Measurements from ENCODE around the gene ACVR1. TPM values are rescaled to one million over a fixed set of nuclear protein-coding genes. Genes with fewer than 3 reads are reported as not detected.

The ACVR1 gene
- total and polyA plus RNA-seq, 9 of the 15 experiments (the other 6 are each of a cell fraction or from before 2014, with no cell fraction given): 3.8 to 14.3 (median 6.9) TPM

GRCh38 chr2:157876066-157876785 lies at the start of gene ACVR1 (continued):
- TF ChIP-seq JUN (IDR thresholded peaks at IDR 0.05; ENCODE audit: borderline replicate concordance, low read depth, low read length) (no peak), JUN (CRISPR knock-in tag; IDR thresholded peaks at IDR 0.05; ENCODE audit: borderline replicate concordance) (no peak), BRF1 (IDR thresholded peaks at IDR 0.05; ENCODE audit: borderline replicate concordance, extremely low read depth, insufficient read length) (no peak), HOXB6 (CRISPR knock-in tag; IDR thresholded peaks at IDR 0.05; ENCODE audit: borderline replicate concordance) (no peak), PREB (CRISPR knock-in tag; IDR thresholded peaks at IDR 0.05) (no peak; the same call in 1 of the 2 replicates), TFAP4 (CRISPR knock-in tag; IDR thresholded peaks at IDR 0.05; ENCODE audit: borderline replicate concordance) (peak; percentile 91), ZNF444 (CRISPR knock-in tag; IDR thresholded peaks at IDR 0.05) (no peak), PHTF2 (CRISPR knock-in tag; IDR thresholded peaks at IDR 0.05) (no peak), PYGO2 (tag; IDR thresholded peaks at IDR 0.05) (no peak), PRDM10 (IDR thresholded peaks at IDR 0.05; ENCODE audit: partially characterized antibody) (peak; percentile 57), CCNT2 (IDR thresholded peaks at IDR 0.05; ENCODE audit: borderline replicate concordance, extremely low read depth, insufficient read length, low read depth, low read length) (peak; percentile 99), KHSRP (IDR thresholded peaks at IDR 0.05) (no peak), ZNF354B (CRISPR knock-in tag; IDR thresholded peaks at IDR 0.05) (no peak), ZNF174 (CRISPR knock-in tag; IDR thresholded peaks at IDR 0.05) (no peak), SIN3B (IDR thresholded peaks at IDR 0.05; ENCODE audit: low read depth) (peak; percentile 64), ZNF76 (CRISPR knock-in tag; IDR thresholded peaks at IDR 0.05; ENCODE audit: borderline replicate concordance) (0 out of 2 replicates have a peak, but pooled peaks have one; percentile 30), BRD9 (IDR thresholded peaks at IDR 0.05; ENCODE audit: low read depth, partially characterized antibody) (peak; percentile 45), FOXJ3 (CRISPR knock-in tag; IDR thresholded peaks at IDR 0.05) (no peak), ZNF717 (CRISPR knock-in tag; IDR thresholded peaks at IDR 0.05) (no peak), CTBP1 (IDR thresholded peaks at IDR 0.05; ENCODE audit: borderline replicate concordance) (peak; percentile 88), FOXJ2 (tag; IDR thresholded peaks at IDR 0.05) (no peak), KAT7 (CRISPR knock-in tag; IDR thresholded peaks at IDR 0.05; ENCODE audit: borderline replicate concordance) (peak; percentile 57; the same call in 1 of the 2 replicates), MYNN (IDR thresholded peaks at IDR 0.05) (no peak), MYNN (CRISPR knock-in tag; IDR thresholded peaks at IDR 0.05) (no peak), XRCC3 (IDR thresholded peaks at IDR 0.05) (no peak), TAF7 (tag; IDR thresholded peaks at IDR 0.05) (no peak)

Data from K562 (cell line).